HepG2 (cell line): ENCODE measurements around the gene MPIG6B. TPM values are rescaled to one million over a fixed set of nuclear protein-coding genes. Genes with fewer than 3 reads are reported as not detected.
A peak's percentile ranks its signal among the peaks of the same experiment; 100 is the strongest.

ENCODE experiments used
- ATF4 ChIP-seq, 2 experiments: fragments of 450-650 bp in 1 of 2; sonication (generic) in 1 of 2; formaldehyde crosslinking; IDR thresholded peaks; 2 replicates each; pipeline versions ENCODE4 v1.5.0 to v1.8.0; 2020 to 2022; ENCODE audit warnings: mild to moderate bottlenecking in 1 of 2, missing genetic modification reagents in 1 of 2
- CENPX ChIP-seq: sonication (generic); formaldehyde crosslinking; IDR thresholded peaks from 2 replicates; pipeline ENCODE4 v1.9.0; 2021; ENCODE audit warnings: mild to moderate bottlenecking, missing genetic modification reagents, moderate library complexity
- GABPA ChIP-seq, 2 experiments: IDR thresholded peaks; 2 replicates each; pipeline ENCODE4 v1.6.1; 2011 to 2016; ENCODE audit warnings: low read depth in 2 of 2, low read length in 1 of 2, missing biosample characterization in 1 of 2, missing genetic modification characterization in 1 of 2
- GZF1 ChIP-seq: sonication (generic); formaldehyde crosslinking; IDR thresholded peaks from 2 replicates; pipeline ENCODE4 v1.5.1; 2020; ENCODE audit warnings: mild to moderate bottlenecking, missing genetic modification reagents
- JARID2 ChIP-seq: sonication (generic); formaldehyde crosslinking; IDR thresholded peaks from 2 replicates; pipeline ENCODE4 v1.8.1; 2023; ENCODE audit warnings: missing genetic modification reagents, inconsistent platforms; ENCODE audit not compliant: insufficient replicate concordance
- PHB2 ChIP-seq: fragments of 450-650 bp; IDR thresholded peaks from 2 replicates; pipeline ENCODE4 v1.6.1; 2018; ENCODE audit not compliant: partially characterized antibody
- RARG ChIP-seq: sonication (generic); formaldehyde crosslinking; IDR thresholded peaks from 2 replicates; pipeline ENCODE4 v1.4.0; 2020; ENCODE audit warnings: low read depth, mild to moderate bottlenecking, missing genetic modification reagents
- SNAI1 ChIP-seq: sonication (generic); formaldehyde crosslinking; IDR thresholded peaks from 2 replicates; pipeline ENCODE4 v1.5.0; 2020; ENCODE audit warnings: mild to moderate bottlenecking, missing genetic modification reagents, borderline replicate concordance
- SRF ChIP-seq: IDR thresholded peaks from 2 replicates; pipeline ENCODE4 v1.6.1; 2011; ENCODE audit warnings: mild to moderate bottlenecking, low read depth, low read length, moderate library complexity
- STAG1 ChIP-seq: sonication (generic); formaldehyde crosslinking; IDR thresholded peaks from 2 replicates; pipeline ENCODE4 v1.4.0; 2020; ENCODE audit warnings: missing genetic modification reagents
- THAP8 ChIP-seq: sonication (generic); formaldehyde crosslinking; IDR thresholded peaks from 2 replicates; pipeline ENCODE4 v1.5.1; 2020; ENCODE audit warnings: missing genetic modification reagents, mild to moderate bottlenecking, borderline replicate concordance
- TOE1 ChIP-seq: sonication (generic); formaldehyde crosslinking; IDR thresholded peaks from 2 replicates; pipeline ENCODE4 v1.4.0; 2020; ENCODE audit warnings: mild to moderate bottlenecking, missing genetic modification reagents
- ZBED4 ChIP-seq: sonication (generic); formaldehyde crosslinking; IDR thresholded peaks from 2 replicates; pipeline ENCODE4 v1.4.0; 2020; ENCODE audit warnings: missing genetic modification reagents, borderline replicate concordance
- ZBTB46 ChIP-seq: sonication (generic); formaldehyde crosslinking; IDR thresholded peaks from 2 replicates; pipeline ENCODE4 v1.4.0; 2020; ENCODE audit warnings: mild to moderate bottlenecking, missing genetic modification reagents, borderline replicate concordance
- ZBTB7B ChIP-seq: sonication (generic); formaldehyde crosslinking; IDR thresholded peaks from 2 replicates; pipeline ENCODE4 v1.4.0; 2020; ENCODE audit warnings: missing genetic modification reagents
- ZNF160 ChIP-seq: sonication (generic); formaldehyde crosslinking; IDR thresholded peaks from 2 replicates; pipeline ENCODE4 v1.8.0; 2022; ENCODE audit warnings: mild to moderate bottlenecking, inconsistent platforms, missing genetic modification reagents
- ZNF326 ChIP-seq: sonication (generic); formaldehyde crosslinking; IDR thresholded peaks from 2 replicates; pipeline ENCODE4 v1.4.0; 2020; ENCODE audit warnings: missing genetic modification reagents, borderline replicate concordance
- ZNF335 ChIP-seq: sonication (generic); formaldehyde crosslinking; IDR thresholded peaks from 2 replicates; pipeline ENCODE4 v1.4.0; 2020; ENCODE audit warnings: missing genetic modification reagents
- ZNF558 ChIP-seq: sonication (generic); formaldehyde crosslinking; IDR thresholded peaks from 2 replicates; pipeline ENCODE4 v1.9.0; 2022; ENCODE audit warnings: mild to moderate bottlenecking, missing genetic modification reagents, borderline replicate concordance
- ZNF639 ChIP-seq: conservative IDR thresholded peaks from 2 replicates; pipeline ENCODE4 v1.6.1; 2018; ENCODE audit warnings: missing genetic modification reagents
- polyA plus RNA-seq, 8 experiments: library from polyadenylated mRNA; depleted of rRNA in 3 of 8; stranded (reverse) in 7 of 8; unstranded in 1 of 8; fragments of >200 nt; fragmentation: Illumina TruSeq in 4 of 8; extraction: Trizol in 4 of 8; gene quantifications; 2 replicates each; pipeline versions ENCODE4 v1.2.1 to v1.2.3, GENCODE V29; 2011 to 2016; ENCODE audit warnings: low read depth in 4 of 8, missing spikeins in 1 of 8, mixed read lengths in 1 of 8; ENCODE audit not compliant: insufficient read depth in 1 of 8
- total RNA-seq, 5 experiments: library from RNA; depleted of rRNA; stranded (reverse); fragments of >200 nt; fragmentation: Illumina TruSeq; extraction: Trizol; gene quantifications; 2 replicates each; pipeline ENCODE4 v1.2.3, GENCODE V29; 2016; ENCODE audit warnings: low read depth in 1 of 5

MPIG6B gene
- total and polyA plus RNA-seq, 2 of the 13 experiments (the other 11 are each of a cell fraction or from before 2014, with no cell fraction given): not detected

- TF ChIP-seq THAP8 (no peak), ZNF326 (CRISPR knock-in tag) (no peak), GABPA (IDR thresholded peaks at IDR 0.05; ENCODE audit: low read depth, low read length) (no peak), GABPA (CRISPR knock-in tag; IDR thresholded peaks at IDR 0.05; ENCODE audit: low read depth) (no peak), ZNF335 (CRISPR knock-in tag) (peak; percentile 77), ZBED4 (CRISPR knock-in tag) (no peak), SNAI1 (CRISPR knock-in tag) (peak; percentile 32; the same call in 1 of the 2 replicates), GZF1 (CRISPR knock-in tag) (no peak), JARID2 (CRISPR knock-in tag) (no peak), ZNF558 (CRISPR knock-in tag) (no peak; the same call in 1 of the 2 replicates), PHB2 (no peak), RARG (CRISPR knock-in tag) (no peak), ZNF160 (CRISPR knock-in tag) (no peak), STAG1 (CRISPR knock-in tag) (peak; percentile 32; the same call in 1 of the 2 replicates), ATF4 (CRISPR knock-in tag; IDR thresholded peaks at IDR 0.05) (peak in 1 of 2 experiments; percentile 18; a peak in 1 of 4 replicates), SRF (no peak), CENPX (no peak), ZBTB7B (peak; percentile 95), TOE1 (CRISPR knock-in tag) (no peak), ZBTB46 (CRISPR knock-in tag) (no peak), ZNF639 (CRISPR knock-in tag) (no peak)
Observed at GRCh38 chr6:31765910-31766794, 43.0 kb downstream of the MPIG6B start (continued).
